Measurements from ENCODE around the gene CFDP1.

DNA sequence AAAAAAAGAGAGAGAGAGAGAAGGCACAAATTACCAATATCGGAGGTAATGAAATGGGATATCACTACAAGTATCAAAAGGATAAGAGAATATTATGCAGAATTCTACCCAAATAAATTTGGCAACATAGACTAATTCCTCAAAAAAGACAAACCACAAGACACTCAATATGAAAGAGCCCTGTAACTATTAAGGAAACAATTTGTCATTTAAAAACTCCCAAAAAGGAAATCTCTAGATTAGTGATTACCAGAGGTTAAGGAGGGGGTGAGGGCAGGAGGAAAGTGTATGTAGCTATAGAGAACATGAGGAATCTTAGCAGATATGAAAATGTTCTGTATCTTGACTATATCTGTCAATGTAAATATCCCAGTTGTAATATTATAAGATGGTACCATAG, 54.0 kb downstream of the CFDP1 start:
- TF ChIP-seq, protein P1, sequence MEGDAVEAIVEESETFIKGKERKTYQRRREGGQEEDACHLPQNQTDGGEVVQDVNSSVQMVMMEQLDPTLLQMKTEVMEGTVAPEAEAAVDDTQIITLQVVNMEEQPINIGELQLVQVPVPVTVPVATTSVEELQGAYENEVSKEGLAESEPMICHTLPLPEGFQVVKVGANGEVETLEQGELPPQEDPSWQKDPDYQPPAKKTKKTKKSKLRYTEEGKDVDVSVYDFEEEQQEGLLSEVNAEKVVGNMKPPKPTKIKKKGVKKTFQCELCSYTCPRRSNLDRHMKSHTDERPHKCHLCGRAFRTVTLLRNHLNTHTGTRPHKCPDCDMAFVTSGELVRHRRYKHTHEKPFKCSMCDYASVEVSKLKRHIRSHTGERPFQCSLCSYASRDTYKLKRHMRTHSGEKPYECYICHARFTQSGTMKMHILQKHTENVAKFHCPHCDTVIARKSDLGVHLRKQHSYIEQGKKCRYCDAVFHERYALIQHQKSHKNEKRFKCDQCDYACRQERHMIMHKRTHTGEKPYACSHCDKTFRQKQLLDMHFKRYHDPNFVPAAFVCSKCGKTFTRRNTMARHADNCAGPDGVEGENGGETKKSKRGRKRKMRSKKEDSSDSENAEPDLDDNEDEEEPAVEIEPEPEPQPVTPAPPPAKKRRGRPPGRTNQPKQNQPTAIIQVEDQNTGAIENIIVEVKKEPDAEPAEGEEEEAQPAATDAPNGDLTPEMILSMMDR (IDR thresholded peaks at IDR 0.05), result no peak
- no peak for TF ChIP-seq POLR2A (IDR thresholded peaks at IDR 0.05)

All from esophagus squamous epithelium (tissue), 4 donors.